HL-60 (cell line): ENCODE results near the gene IGFBP2.

Experiments
- DNase-seq, 2 experiments: peaks; one replicate each; pipeline ENCODE4 v3.0.0-alpha.2; 2010 to 2020; ENCODE audit warnings: low read depth in 1 of 2, low spot score in 1 of 2
- H3K27ac ChIP-seq: fragments of 250-450 bp; sonication (Bioruptor Pico); replicated peaks from 2 replicates; pipeline ENCODE4 v1.5.1; 2020; ENCODE audit warnings: mild to moderate bottlenecking, moderate library complexity
- H3K27me3 ChIP-seq: fragments of 250-450 bp; sonication (Bioruptor Pico); 2 replicates; pipeline ENCODE4 v1.5.1; 2021; ENCODE audit warnings: mild to moderate bottlenecking, moderate library complexity; ENCODE audit not compliant: insufficient read depth, poor library complexity, severe bottlenecking
- H3K4me3 ChIP-seq: replicated peaks from 2 replicates; pipeline ENCODE4 v1.5.1; 2011; ENCODE audit warnings: mild to moderate bottlenecking, control low read depth, low read length; ENCODE audit not compliant: insufficient read depth
- CTCF ChIP-seq: IDR thresholded peaks from one replicate; pipeline ENCODE4 v1.5.1; 2011; ENCODE audit warnings: low read length, control low read depth, inconsistent platforms; ENCODE audit not compliant: insufficient read depth
- GABPA ChIP-seq: IDR thresholded peaks from 2 replicates; pipeline ENCODE4 v1.6.1; 2012; ENCODE audit warnings: low read depth
- POLR2AphosphoS5 ChIP-seq: IDR thresholded peaks from 2 replicates; pipeline ENCODE4 v1.6.1; 2012; ENCODE audit warnings: low read depth
- SPI1 ChIP-seq: IDR thresholded peaks from 2 replicates; pipeline ENCODE4 v1.6.1; 2012; ENCODE audit warnings: low read depth, mild to moderate bottlenecking, borderline replicate concordance
- TF ChIP-seq, protein P1 (sequence below): IDR thresholded peaks from 2 replicates; pipeline ENCODE4 v1.6.1; 2012; ENCODE audit warnings: low read depth; ENCODE audit not compliant: insufficient replicate concordance

IGFBP2 gene

DNA sequence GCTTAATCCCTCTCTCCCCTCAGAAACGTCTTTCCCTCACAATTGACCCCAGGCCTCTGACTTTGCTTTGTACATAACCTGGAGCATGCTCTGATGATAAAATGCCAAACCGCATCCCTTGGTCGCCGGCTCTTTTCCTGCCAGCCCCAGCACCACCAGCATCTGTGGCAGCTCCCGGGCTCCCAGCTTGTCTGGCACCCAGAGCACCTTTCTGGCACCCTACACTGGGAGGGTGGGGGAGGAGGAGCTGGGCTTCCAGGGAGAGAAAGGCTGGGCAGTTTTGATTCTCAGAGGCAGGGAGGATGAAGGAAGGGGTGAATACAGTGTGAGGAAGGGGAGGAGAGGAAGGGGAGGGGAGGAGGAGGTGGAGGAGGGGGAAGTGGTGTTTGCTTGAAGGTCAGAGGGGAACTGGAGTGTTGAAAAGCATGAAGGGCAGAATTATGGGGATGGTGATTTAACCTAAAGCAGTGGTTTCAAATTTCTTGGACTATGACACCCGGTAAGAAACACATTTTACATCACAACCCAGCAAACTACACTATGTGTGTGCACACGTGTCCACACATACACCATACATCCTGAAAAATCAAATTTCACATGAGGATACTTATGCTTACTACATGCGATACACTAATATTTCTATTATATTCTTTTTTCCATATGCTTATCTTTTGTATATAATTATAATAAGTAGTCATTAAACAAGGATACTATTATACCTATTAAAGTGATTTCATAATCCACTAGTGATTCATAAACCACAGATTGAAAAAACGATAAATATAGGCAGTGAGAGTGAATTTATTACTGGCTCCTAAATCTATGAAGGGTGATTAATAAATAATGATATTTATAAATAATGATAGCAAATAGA lies 30.0 kb upstream of the IGFBP2 start:
- DNase-seq = no peak
- TF ChIP-seq, protein P1, sequence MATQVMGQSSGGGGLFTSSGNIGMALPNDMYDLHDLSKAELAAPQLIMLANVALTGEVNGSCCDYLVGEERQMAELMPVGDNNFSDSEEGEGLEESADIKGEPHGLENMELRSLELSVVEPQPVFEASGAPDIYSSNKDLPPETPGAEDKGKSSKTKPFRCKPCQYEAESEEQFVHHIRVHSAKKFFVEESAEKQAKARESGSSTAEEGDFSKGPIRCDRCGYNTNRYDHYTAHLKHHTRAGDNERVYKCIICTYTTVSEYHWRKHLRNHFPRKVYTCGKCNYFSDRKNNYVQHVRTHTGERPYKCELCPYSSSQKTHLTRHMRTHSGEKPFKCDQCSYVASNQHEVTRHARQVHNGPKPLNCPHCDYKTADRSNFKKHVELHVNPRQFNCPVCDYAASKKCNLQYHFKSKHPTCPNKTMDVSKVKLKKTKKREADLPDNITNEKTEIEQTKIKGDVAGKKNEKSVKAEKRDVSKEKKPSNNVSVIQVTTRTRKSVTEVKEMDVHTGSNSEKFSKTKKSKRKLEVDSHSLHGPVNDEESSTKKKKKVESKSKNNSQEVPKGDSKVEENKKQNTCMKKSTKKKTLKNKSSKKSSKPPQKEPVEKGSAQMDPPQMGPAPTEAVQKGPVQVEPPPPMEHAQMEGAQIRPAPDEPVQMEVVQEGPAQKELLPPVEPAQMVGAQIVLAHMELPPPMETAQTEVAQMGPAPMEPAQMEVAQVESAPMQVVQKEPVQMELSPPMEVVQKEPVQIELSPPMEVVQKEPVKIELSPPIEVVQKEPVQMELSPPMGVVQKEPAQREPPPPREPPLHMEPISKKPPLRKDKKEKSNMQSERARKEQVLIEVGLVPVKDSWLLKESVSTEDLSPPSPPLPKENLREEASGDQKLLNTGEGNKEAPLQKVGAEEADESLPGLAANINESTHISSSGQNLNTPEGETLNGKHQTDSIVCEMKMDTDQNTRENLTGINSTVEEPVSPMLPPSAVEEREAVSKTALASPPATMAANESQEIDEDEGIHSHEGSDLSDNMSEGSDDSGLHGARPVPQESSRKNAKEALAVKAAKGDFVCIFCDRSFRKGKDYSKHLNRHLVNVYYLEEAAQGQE = no peak
- no peak for TF ChIP-seq CTCF
- TF ChIP-seq POLR2AphosphoS5 = no peak
- TF ChIP-seq SPI1 = no peak
- TF ChIP-seq GABPA = no peak
- Histone ChIP-seq H3K27ac (no peak overlapping the region), H3K4me3 (no peak overlapping the region), H3K27me3 (peaks cover 8% of the 10 kb centered on the region)

GRCh38 chr2:216603884-216604245 lies 29.4 kb upstream of the IGFBP2 start:
- no peak for TF ChIP-seq SPI1
- no peak for TF ChIP-seq POLR2AphosphoS5
- TF ChIP-seq, protein P1 = no peak
- TF ChIP-seq CTCF = no peak
- no peak for TF ChIP-seq GABPA
- H3K4me3 ChIP-seq = no peak overlapping the region
- peaks cover 10% of the 10 kb centered on the region for H3K27me3 ChIP-seq
- no peak overlapping the region for H3K27ac ChIP-seq
- DNase-seq = no peak

DNA sequence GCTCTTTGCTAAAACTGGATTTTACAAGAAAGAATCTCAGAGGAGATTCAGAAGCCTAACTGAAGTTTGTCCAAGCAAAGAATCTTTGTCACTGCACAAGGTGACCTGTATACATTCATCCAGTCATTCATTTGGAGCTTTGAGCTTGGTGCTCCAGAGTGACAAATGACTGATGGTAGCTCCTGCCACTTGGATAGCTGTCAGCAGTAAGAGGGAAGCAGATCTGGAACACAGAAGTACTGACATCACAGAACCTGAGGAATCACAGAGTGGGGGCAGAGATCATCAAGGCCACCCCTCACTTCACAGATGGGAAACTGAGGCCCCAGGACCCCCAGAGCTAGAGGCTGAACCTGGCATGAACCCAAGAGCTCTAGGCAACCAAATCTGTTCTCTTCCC lies 28.8 kb upstream of the IGFBP2 start:
- no peak for DNase-seq
- Histone ChIP-seq H3K27me3 (peaks cover 10% of the 10 kb centered on the region), H3K4me3 (no peak overlapping the region), H3K27ac (no peak overlapping the region)
- TF ChIP-seq CTCF (no peak), POLR2AphosphoS5 (no peak), SPI1 (no peak), GABPA (no peak)
- TF ChIP-seq, protein P1 = no peak
